Measurements from ENCODE around the gene ZNF366.

Gene ZNF366

GRCh38 chr5:72488756-72489155 lies 18.5 kb downstream of the ZNF366 start:
- no peak for DNase-seq

GRCh38 chr5:72487177-72487576 lies 20.0 kb downstream of the ZNF366 start:
- no peak for DNase-seq

DNA sequence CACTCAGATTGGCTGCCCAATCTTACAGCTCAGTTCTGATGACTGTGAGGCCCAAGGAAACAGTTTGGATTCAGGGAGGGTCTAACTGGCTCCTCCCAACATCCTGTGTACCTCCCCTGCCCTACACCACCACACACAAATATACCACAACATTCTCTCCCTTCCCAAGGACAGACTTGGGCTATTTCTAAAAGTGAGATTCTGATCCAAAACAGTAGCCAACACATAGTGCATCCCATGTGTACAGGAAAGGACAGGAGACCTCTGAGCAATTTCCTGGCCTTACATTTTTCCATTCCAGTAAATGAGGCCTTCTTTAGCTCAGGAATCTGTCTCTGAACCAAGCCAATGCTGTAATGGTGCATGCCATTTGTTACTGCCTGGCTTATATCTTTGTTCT lies 20.8 kb downstream of the ZNF366 start:
- DNase-seq, result no peak

- no peak for DNase-seq
Observed at GRCh38 chr5:72485430-72485974, 21.7 kb downstream of the ZNF366 start.

GRCh38 chr5:72482046-72482445 lies 25.2 kb downstream of the ZNF366 start:
- no peak for DNase-seq

GRCh38 chr5:72480841-72481240 lies 26.4 kb downstream of the ZNF366 start:
- DNase-seq, result no peak

- no peak for DNase-seq
Observed at GRCh38 chr5:72479921-72480320, 27.3 kb downstream of the ZNF366 start.

GRCh38 chr5:72478684-72479083 lies 28.5 kb downstream of the ZNF366 start:
- DNase-seq, result no peak

GRCh38 chr5:72478276-72478675 lies 28.9 kb downstream of the ZNF366 start:
- no peak for DNase-seq

DNA sequence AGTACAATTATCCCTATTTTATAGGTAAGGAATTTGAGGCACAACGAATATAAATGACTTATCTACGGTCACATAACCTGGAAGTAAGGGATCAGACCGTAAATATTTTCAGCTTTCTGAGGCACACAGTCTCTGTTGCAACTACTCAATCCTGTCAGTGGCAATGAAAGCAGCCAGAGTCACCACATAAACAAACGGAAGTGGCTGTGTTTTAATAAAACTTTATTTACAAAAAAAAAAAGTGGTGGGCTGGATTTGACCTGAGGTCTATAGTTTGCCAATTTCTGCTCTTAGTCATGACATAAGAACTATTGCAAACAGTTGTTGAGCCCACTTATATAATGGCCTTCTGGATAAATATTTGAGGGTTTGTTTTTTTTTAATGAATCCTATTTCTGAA lies 29.6 kb downstream of the ZNF366 start:
- DNase-seq, result no peak

- no peak for DNase-seq
Observed at GRCh38 chr5:72477176-72477575, 30.0 kb downstream of the ZNF366 start.

GRCh38 chr5:72476721-72477120 lies 30.5 kb downstream of the ZNF366 start:
- DNase-seq, result no peak

DNA sequence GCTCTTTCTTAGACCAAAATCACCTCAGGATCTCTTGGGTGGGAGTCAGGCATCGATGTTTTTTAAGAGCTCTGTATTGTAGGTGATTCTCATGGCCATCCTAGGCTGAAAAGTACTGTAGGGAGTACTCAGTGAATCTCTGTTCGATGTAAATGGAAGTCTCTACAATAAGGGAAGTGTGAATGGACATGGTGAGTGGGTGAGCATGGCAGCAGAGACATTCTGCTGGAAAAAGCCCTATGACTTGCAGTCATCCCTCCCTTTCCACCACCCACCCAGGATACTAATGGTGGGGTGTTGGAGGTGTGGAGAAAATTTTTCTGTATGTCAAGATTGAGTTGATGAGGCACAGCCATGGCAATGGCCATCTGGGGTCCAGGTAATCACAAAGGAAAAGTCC lies 30.9 kb downstream of the ZNF366 start:
- DNase-seq, result no peak

DNA sequence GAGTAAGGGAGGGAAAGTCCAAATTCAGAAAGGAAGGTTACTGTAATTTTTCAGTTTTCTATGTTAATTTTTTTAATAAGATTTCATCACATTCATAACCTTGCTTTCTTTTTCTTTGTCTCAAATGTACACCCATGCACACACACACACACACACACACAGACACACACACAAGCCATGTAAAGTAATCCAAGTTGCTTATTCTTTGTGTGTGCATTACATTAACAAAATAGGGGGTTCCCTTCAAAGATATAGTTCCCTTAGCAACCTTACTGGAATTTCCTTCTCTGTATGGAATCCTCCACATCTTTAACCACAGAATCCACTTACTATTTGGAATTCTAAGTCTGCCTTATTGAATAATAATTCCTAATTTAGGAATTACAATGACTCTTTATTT lies 32.7 kb downstream of the ZNF366 start:
- no peak for DNase-seq

- DNase-seq, result no peak
Observed at GRCh38 chr5:72474046-72474500, 33.1 kb downstream of the ZNF366 start.

- no peak for DNase-seq
Observed at GRCh38 chr5:72472666-72473422, 34.4 kb downstream of the ZNF366 start.

- no peak for DNase-seq
Observed at GRCh38 chr5:72472031-72472430, 35.2 kb downstream of the ZNF366 start.

GRCh38 chr5:72470826-72471225 lies 36.4 kb downstream of the ZNF366 start:
- no peak for DNase-seq

DNA sequence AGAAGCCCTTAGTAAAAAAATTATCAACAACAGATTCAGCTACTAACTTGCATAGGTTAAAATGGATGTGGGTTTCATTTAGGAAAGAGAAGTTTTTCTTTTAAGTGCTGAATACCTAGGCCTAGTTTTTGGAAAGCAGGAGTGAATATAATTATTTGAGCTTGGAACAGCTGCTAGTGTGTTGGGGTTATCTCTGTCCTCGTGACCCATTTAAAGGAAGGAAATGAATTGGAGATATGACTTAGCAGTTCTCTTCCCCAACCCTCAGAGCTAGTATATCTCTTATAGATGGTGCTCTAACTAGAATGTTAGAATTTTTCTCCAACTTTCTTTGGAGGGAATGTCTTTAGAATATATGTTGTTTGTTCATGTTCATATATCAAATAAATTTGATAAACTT lies 38.6 kb downstream of the ZNF366 start:
- DNase-seq, result no peak

GRCh38 chr5:72468024-72468423 lies 39.2 kb downstream of the ZNF366 start:
- DNase-seq, result no peak

- no peak for DNase-seq
Observed at GRCh38 chr5:72467461-72467860, 39.7 kb downstream of the ZNF366 start.

- DNase-seq, result peak; percentile 67
Observed at GRCh38 chr5:72465601-72466563, 41.3 kb downstream of the ZNF366 start.

DNA sequence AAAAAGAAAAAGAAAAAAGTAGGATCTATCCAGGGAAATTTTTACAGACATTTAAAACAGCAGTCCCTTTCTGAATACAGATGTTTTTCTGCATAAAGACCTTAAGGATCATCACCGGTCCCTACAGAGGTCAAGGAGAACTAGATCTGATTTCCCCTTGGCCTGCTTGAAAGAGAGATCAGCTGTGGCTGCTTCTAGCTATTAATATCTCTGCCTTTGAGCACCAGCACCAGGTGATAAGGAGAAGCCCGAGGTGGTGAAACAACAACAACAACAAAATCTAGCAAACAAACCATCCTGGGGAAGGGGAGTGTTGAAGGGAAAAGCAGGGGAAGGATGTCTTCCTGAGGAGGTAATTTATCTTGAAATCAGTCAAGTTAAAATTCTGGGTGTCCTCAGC lies 42.1 kb downstream of the ZNF366 start:
- DNase-seq, result peak; percentile 34

GRCh38 chr5:72464071-72464470 lies 43.1 kb downstream of the ZNF366 start:
- DNase-seq, result no peak

Measured in RPMI8226 (cell line).